Activated gamma-delta T cell treated with anti-CD3 and anti-CD28 coated beads, Interleukin-2, amount 50 U/mL, for 16 hours (primary cell): ENCODE measurements around the gene SLC25A36.
A peak's percentile ranks its signal among the peaks of the same experiment; 100 is the strongest.

ENCODE experiments used
- DNase-seq: peaks from one replicate; pipeline ENCODE4 v3.0.0-alpha.2; 2020; ENCODE audit warnings: low read depth

The SLC25A36 gene

GRCh38 chr3:140941434-140942220 lies at the start of gene SLC25A36:
Gene SLC25A36 (plus strand): TSS chr3:140941836. CDS start chr3:140942055, 219 bp downstream.
- peak; percentile 95 for DNase-seq

GRCh38 chr3:140896997-140897396 lies 44.6 kb upstream of the SLC25A36 start:
- DNase-seq, result no peak

- DNase-seq, result no peak
Measured at GRCh38 chr3:140898340-140899180, 43.1 kb upstream of the SLC25A36 start.

- no peak for DNase-seq
Measured at GRCh38 chr3:140899363-140899762, 42.3 kb upstream of the SLC25A36 start.

- DNase-seq, result no peak
Measured at GRCh38 chr3:140902791-140903190, 38.8 kb upstream of the SLC25A36 start.

GRCh38 chr3:140903196-140903595 lies 38.4 kb upstream of the SLC25A36 start:
- no peak for DNase-seq

GRCh38 chr3:140904521-140904920 lies 37.1 kb upstream of the SLC25A36 start:
- DNase-seq, result no peak

GRCh38 chr3:140905559-140905958 lies 36.1 kb upstream of the SLC25A36 start:
- DNase-seq, result no peak

GRCh38 chr3:140906785-140907184 lies 34.9 kb upstream of the SLC25A36 start:
- DNase-seq, result no peak

GRCh38 chr3:140910860-140911259 lies 30.8 kb upstream of the SLC25A36 start:
- no peak for DNase-seq

GRCh38 chr3:140911822-140912221 lies 29.8 kb upstream of the SLC25A36 start:
- DNase-seq, result no peak

GRCh38 chr3:140913728-140914127 lies 27.9 kb upstream of the SLC25A36 start:
- no peak for DNase-seq

GRCh38 chr3:140914384-140914945 lies 27.2 kb upstream of the SLC25A36 start:
- no peak for DNase-seq

- DNase-seq, result no peak
Measured at GRCh38 chr3:140916603-140917002, 25.0 kb upstream of the SLC25A36 start.

GRCh38 chr3:140917772-140918171 lies 23.9 kb upstream of the SLC25A36 start:
- DNase-seq, result no peak

- DNase-seq, result no peak
Measured at GRCh38 chr3:140920029-140920428, 21.6 kb upstream of the SLC25A36 start.

GRCh38 chr3:140922634-140923033 lies 19.0 kb upstream of the SLC25A36 start:
- DNase-seq, result no peak

GRCh38 chr3:140924097-140924873 lies 17.4 kb upstream of the SLC25A36 start:
- no peak for DNase-seq

- no peak for DNase-seq
Measured at GRCh38 chr3:140927279-140928069, 14.2 kb upstream of the SLC25A36 start.

GRCh38 chr3:140929446-140929845 lies 12.2 kb upstream of the SLC25A36 start:
- DNase-seq, result no peak

GRCh38 chr3:140931016-140931454 lies 10.6 kb upstream of the SLC25A36 start:
- DNase-seq, result no peak
